MM.1S (cell line): ENCODE results near the gene CTSD.

Experiments used
- DNase-seq: peaks from one replicate; pipeline ENCODE4 v3.0.0-alpha.2; 2015
- H2AFZ ChIP-seq: fragments of 300-600 bp; sonication (generic); 2 replicates; pipeline ENCODE4 v1.6.0; 2016; ENCODE audit warnings: antibody characterized with exemption, low read length
- H3F3A ChIP-seq: fragments of 300-600 bp; sonication (generic); 2 replicates; pipeline ENCODE4 v1.6.1; 2016; ENCODE audit warnings: mild to moderate bottlenecking, antibody characterized with exemption, low read length, moderate library complexity, mixed read lengths; ENCODE audit not compliant: insufficient read depth
- H3K27ac ChIP-seq: fragments of 300-600 bp; sonication (generic); 2 replicates; pipeline ENCODE4 v1.5.1; 2016; ENCODE audit warnings: mild to moderate bottlenecking, low read length
- H3K27me3 ChIP-seq: fragments of 300-600 bp; sonication (generic); replicated peaks from 2 replicates; pipeline ENCODE4 v1.6.0; 2016; ENCODE audit warnings: low read length; ENCODE audit not compliant: insufficient read depth
- H3K36me3 ChIP-seq: fragments of 300-600 bp; sonication (generic); replicated peaks from 2 replicates; pipeline ENCODE4 v1.6.1; 2016; ENCODE audit warnings: mild to moderate bottlenecking, low read length, mixed read lengths; ENCODE audit not compliant: insufficient read depth
- H3K4me1 ChIP-seq: fragments of 300-600 bp; sonication (generic); 2 replicates; pipeline ENCODE4 v1.6.1; 2016; ENCODE audit warnings: low read length, mixed read lengths
- H3K4me2 ChIP-seq: fragments of 300-600 bp; sonication (generic); 2 replicates; pipeline ENCODE4 v1.6.0; 2016; ENCODE audit warnings: low read depth, low read length
- H3K4me3 ChIP-seq: fragments of 300-600 bp; sonication (generic); 2 replicates; pipeline ENCODE4 v1.5.1; 2016; ENCODE audit warnings: low read length, mixed read lengths
- H3K79me2 ChIP-seq: fragments of 300-600 bp; sonication (generic); 2 replicates; pipeline ENCODE4 v1.6.1; 2016; ENCODE audit warnings: mixed run types, low read length, mixed read lengths
- H3K9ac ChIP-seq: fragments of 300-600 bp; sonication (generic); 2 replicates; pipeline ENCODE4 v1.6.1; 2016; ENCODE audit warnings: low read length, mixed read lengths
- H3K9me2 ChIP-seq: fragments of 300-600 bp; sonication (generic); replicated peaks from 2 replicates; pipeline ENCODE4 v1.6.1; 2016; ENCODE audit warnings: mild to moderate bottlenecking, low read length, mixed read lengths; ENCODE audit not compliant: insufficient read depth
- H3K9me3 ChIP-seq: fragments of 300-600 bp; sonication (generic); replicated peaks from 2 replicates; pipeline ENCODE4 v1.6.1; 2016; ENCODE audit warnings: mild to moderate bottlenecking, low read length, mixed read lengths; ENCODE audit not compliant: insufficient read depth
- H4K20me1 ChIP-seq: fragments of 300-600 bp; sonication (generic); 2 replicates; pipeline ENCODE4 v1.6.1; 2016; ENCODE audit warnings: mild to moderate bottlenecking, low read length, moderate library complexity, mixed read lengths; ENCODE audit not compliant: insufficient read depth
- CTCF ChIP-seq: fragments of 300-600 bp; sonication (generic); IDR thresholded peaks from 2 replicates; pipeline ENCODE4 v1.5.1; 2016; ENCODE audit warnings: antibody characterized with exemption, low read length, mixed read lengths
- EZH2 ChIP-seq: fragments of 300-600 bp; sonication (generic); optimal IDR thresholded peaks from 2 replicates; pipeline ENCODE3; 2017; ENCODE audit warnings: low read depth, mild to moderate bottlenecking, antibody characterized with exemption, low read length, mixed read lengths
- EZH2phosphoT487 ChIP-seq: fragments of 300-600 bp; sonication (generic); IDR thresholded peaks from 2 replicates; pipeline ENCODE4 v1.6.1; 2018; ENCODE audit warnings: antibody characterized with exemption, low read length

CTSD gene

GRCh38 chr11:1743585-1744136 lies 20.1 kb downstream of the CTSD start:
- H3K36me3 ChIP-seq: no peaks in the 10 kb centered on the region
- H3K9ac ChIP-seq: no peak overlapping the region
- H3K27ac ChIP-seq: no peak overlapping the region
- H3K9me3 ChIP-seq: no peaks in the 10 kb centered on the region
- no peaks in the 10 kb centered on the region for H4K20me1 ChIP-seq
- H2AFZ ChIP-seq: no peak overlapping the region
- H3K9me2 ChIP-seq: no peaks in the 10 kb centered on the region
- no peaks in the 10 kb centered on the region for H3K79me2 ChIP-seq
- TF ChIP-seq CTCF: no peak
- no peak for TF ChIP-seq EZH2phosphoT487
- TF ChIP-seq EZH2: no peak
- H3K27me3 ChIP-seq: peaks cover 64% of the 10 kb centered on the region
- no peak for DNase-seq
- no peak overlapping the region for H3K4me2 ChIP-seq
- no peaks in the 10 kb centered on the region for H3K4me1 ChIP-seq
- H3F3A ChIP-seq: no peaks in the 10 kb centered on the region
- no peak overlapping the region for H3K4me3 ChIP-seq

GRCh38 chr11:1742869-1743584 lies 20.7 kb downstream of the CTSD start:
- Histone ChIP-seq H3K4me2 (no peak overlapping the region), H3K9ac (no peak overlapping the region), H3K4me1 (no peaks in the 10 kb centered on the region), H3K27me3 (peaks cover 70% of the 10 kb centered on the region), H2AFZ (no peak overlapping the region), H3K9me3 (no peaks in the 10 kb centered on the region), H3K27ac (no peak overlapping the region), H3K36me3 (no peaks in the 10 kb centered on the region), H3K9me2 (no peaks in the 10 kb centered on the region), H3F3A (no peaks in the 10 kb centered on the region), H4K20me1 (no peaks in the 10 kb centered on the region), H3K4me3 (no peak overlapping the region), H3K79me2 (no peaks in the 10 kb centered on the region)
- DNase-seq: no peak
- TF ChIP-seq EZH2phosphoT487: no peak
- no peak for TF ChIP-seq EZH2
- no peak for TF ChIP-seq CTCF

- TF ChIP-seq EZH2 (no peak), CTCF (no peak), EZH2phosphoT487 (no peak)
- Histone ChIP-seq H3K27me3 (peaks cover 77% of the 10 kb centered on the region), H3K27ac (no peak overlapping the region), H3K9me3 (no peaks in the 10 kb centered on the region), H3K4me2 (no peak overlapping the region), H3K9ac (no peak overlapping the region), H3K36me3 (no peaks in the 10 kb centered on the region), H3K9me2 (no peaks in the 10 kb centered on the region), H3K4me3 (no peak overlapping the region), H3K79me2 (no peaks in the 10 kb centered on the region), H3K4me1 (no peaks in the 10 kb centered on the region), H2AFZ (no peak overlapping the region), H3F3A (no peaks in the 10 kb centered on the region), H4K20me1 (no peaks in the 10 kb centered on the region)
- DNase-seq: no peak
Measured at GRCh38 chr11:1742371-1742770, 21.4 kb downstream of the CTSD start.
